GM12872 (cell line): ENCODE measurements around the gene ATP11A.

Source experiments
- CTCF ChIP-seq: IDR thresholded peaks from 3 replicates; pipeline ENCODE4 v1.5.1; 2011; ENCODE audit warnings: low read depth, mild to moderate bottlenecking, low read length, moderate library complexity; ENCODE audit not compliant: insufficient read depth

Gene ATP11A

GRCh38 chr13:112903071-112903577 is 213.3 kb downstream of the ATP11A start:
- TF ChIP-seq CTCF: no peak

- no peak for TF ChIP-seq CTCF
These were observed 213.9 kb downstream of the ATP11A start for GRCh38 chr13:112903606-112904195.

GRCh38 chr13:112904436-112904960 is 214.7 kb downstream of the ATP11A start:
- TF ChIP-seq CTCF: no peak

- TF ChIP-seq CTCF: no peak
These were observed 215.2 kb downstream of the ATP11A start for GRCh38 chr13:112905086-112905485.

GRCh38 chr13:112905619-112905989 is 215.8 kb downstream of the ATP11A start:
- TF ChIP-seq CTCF: no peak

- no peak for TF ChIP-seq CTCF
These were observed 216.3 kb downstream of the ATP11A start for GRCh38 chr13:112905990-112906641.

GRCh38 chr13:112907286-112907685 is 217.4 kb downstream of the ATP11A start:
- no peak for TF ChIP-seq CTCF
